Suprapubic skin (tissue), 3 donors: ENCODE measurements around the gene DISC1.

Experiments
- POLR2A ChIP-seq, 2 donors: fragments of 450-650 bp; IDR thresholded peaks; one replicate each; pipeline ENCODE4 v1.6.1; 2017; ENCODE audit warnings: antibody characterized with exemption in 2 of 2, mild to moderate bottlenecking in 2 of 2, moderate library complexity in 2 of 2
- TF ChIP-seq, protein P1 (sequence below), 2 donors: fragments of 200-600 bp in 1 of 2; fragments of 450-650 bp in 1 of 2; sonication (generic) in 1 of 2; IDR thresholded peaks; one replicate each; pipeline ENCODE4 v1.5.1; 2016 to 2019; ENCODE audit warnings: antibody characterized with exemption in 2 of 2, mild to moderate bottlenecking in 1 of 2, moderate library complexity in 1 of 2

- TF ChIP-seq, protein P1, sequence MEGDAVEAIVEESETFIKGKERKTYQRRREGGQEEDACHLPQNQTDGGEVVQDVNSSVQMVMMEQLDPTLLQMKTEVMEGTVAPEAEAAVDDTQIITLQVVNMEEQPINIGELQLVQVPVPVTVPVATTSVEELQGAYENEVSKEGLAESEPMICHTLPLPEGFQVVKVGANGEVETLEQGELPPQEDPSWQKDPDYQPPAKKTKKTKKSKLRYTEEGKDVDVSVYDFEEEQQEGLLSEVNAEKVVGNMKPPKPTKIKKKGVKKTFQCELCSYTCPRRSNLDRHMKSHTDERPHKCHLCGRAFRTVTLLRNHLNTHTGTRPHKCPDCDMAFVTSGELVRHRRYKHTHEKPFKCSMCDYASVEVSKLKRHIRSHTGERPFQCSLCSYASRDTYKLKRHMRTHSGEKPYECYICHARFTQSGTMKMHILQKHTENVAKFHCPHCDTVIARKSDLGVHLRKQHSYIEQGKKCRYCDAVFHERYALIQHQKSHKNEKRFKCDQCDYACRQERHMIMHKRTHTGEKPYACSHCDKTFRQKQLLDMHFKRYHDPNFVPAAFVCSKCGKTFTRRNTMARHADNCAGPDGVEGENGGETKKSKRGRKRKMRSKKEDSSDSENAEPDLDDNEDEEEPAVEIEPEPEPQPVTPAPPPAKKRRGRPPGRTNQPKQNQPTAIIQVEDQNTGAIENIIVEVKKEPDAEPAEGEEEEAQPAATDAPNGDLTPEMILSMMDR (IDR thresholded peaks at IDR 0.05), result no peak
- no peak for TF ChIP-seq POLR2A (IDR thresholded peaks at IDR 0.05)
Observed at GRCh38 chr1:231982871-231983587, 356.4 kb downstream of the DISC1 start.
